Osteoblast (primary cell): Measurements from ENCODE around the gene UBE2D2. TPM values are rescaled to one million over a fixed set of nuclear protein-coding genes. Genes with fewer than 3 reads are reported as not detected.

ENCODE experiments used
- DNase-seq: peaks from one replicate; pipeline ENCODE4 v3.0.0; 2011; ENCODE audit warnings: low spot score, mixed read lengths; ENCODE audit not compliant: insufficient read length; ENCODE audit errors: missing footprints
- H2AFZ ChIP-seq: 2 replicates; pipeline ENCODE4 v1.6.0; 2011; ENCODE audit warnings: mild to moderate bottlenecking, low read length
- H3K27ac ChIP-seq: 2 replicates; pipeline ENCODE4 v1.5.1; 2011; ENCODE audit warnings: mild to moderate bottlenecking, low read depth, low read length, moderate library complexity
- H3K27me3 ChIP-seq: 2 replicates; pipeline ENCODE4 v1.6.0; 2012; ENCODE audit warnings: mild to moderate bottlenecking, control low read depth, inconsistent platforms, low read length, moderate library complexity; ENCODE audit not compliant: insufficient read depth
- H3K36me3 ChIP-seq: 2 replicates; pipeline ENCODE4 v1.5.1; 2011; ENCODE audit warnings: mild to moderate bottlenecking, low read length, control low read depth, moderate library complexity; ENCODE audit not compliant: insufficient read depth
- H3K4me1 ChIP-seq: 2 replicates; pipeline ENCODE4 v1.5.1; 2011; ENCODE audit warnings: mild to moderate bottlenecking, low read length, control low read depth, moderate library complexity; ENCODE audit not compliant: insufficient read depth
- H3K4me2 ChIP-seq: 2 replicates; pipeline ENCODE4 v1.6.0; 2011; ENCODE audit warnings: mild to moderate bottlenecking, low read length; ENCODE audit not compliant: insufficient read depth
- H3K4me3 ChIP-seq: fragments of 200-600 bp; sonication (generic); 3 replicates; pipeline ENCODE4 v1.5.1; 2012; ENCODE audit warnings: mild to moderate bottlenecking, low read length, inconsistent platforms; ENCODE audit not compliant: insufficient read depth
- H3K79me2 ChIP-seq: 2 replicates; pipeline ENCODE4 v1.6.0; 2012; ENCODE audit warnings: mild to moderate bottlenecking, low read length, control low read depth, inconsistent platforms; ENCODE audit not compliant: insufficient read depth
- H3K9me3 ChIP-seq: 2 replicates; pipeline ENCODE4 v1.5.1; 2011; ENCODE audit warnings: low read depth, low read length, control low read depth
- H4K20me1 ChIP-seq: 2 replicates; pipeline ENCODE4 v1.6.0; 2012; ENCODE audit warnings: mild to moderate bottlenecking, low read length, control low read depth; ENCODE audit not compliant: insufficient read depth
- total RNA-seq: library from RNA; depleted of rRNA; stranded (reverse); fragments of >200 nt; gene quantifications from 2 replicates; pipeline ENCODE4 v1.2.3, GENCODE V29; 2012
- TF ChIP-seq, protein P1 (sequence below): IDR thresholded peaks from 2 replicates; pipeline ENCODE4 v1.5.1; 2011; ENCODE audit warnings: mild to moderate bottlenecking, low read depth, low read length, moderate library complexity; ENCODE audit errors: extremely low read depth

Gene UBE2D2
- total RNA-seq, 1 donor: 52.8 TPM

DNA sequence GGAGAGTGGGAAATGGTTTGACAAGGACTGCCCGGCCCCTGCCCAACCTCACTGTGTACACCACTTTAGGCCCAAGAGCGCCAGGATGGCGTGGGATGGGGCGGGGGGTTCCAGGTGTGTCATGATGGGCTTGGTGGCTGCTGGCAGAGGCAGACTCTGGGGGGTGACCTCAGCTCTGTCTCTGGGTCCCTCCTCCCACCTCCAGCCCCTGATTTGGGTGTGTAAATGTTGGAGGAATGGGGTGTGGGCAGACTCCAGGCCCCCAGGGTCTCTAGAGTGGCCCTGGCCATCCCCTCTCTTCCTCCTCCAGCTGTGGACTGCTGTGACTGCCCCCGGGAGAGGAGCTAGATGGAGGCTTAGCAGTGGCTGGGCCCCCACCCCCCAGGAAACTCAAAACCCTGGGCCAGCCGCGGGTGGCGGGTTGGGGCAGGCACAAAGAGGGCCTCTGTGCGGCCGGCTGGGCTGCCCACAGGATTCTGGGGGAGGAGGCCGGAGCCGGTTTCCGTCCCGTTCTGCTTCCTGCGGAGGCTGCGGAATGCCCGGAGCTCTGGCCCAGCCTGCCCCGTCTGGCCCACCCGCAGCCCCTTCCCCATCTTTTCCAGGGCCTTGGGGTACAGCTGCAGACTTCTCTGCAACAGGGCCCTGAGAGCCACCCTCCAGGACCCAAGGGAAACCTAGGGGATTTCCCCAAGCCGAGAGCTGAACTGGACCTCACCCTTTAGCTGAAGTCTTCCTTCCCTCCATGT is 110.1 kb downstream of the UBE2D2 start:
- no peaks in the 10 kb centered on the region for H3K9me3 ChIP-seq
- H3K4me1 ChIP-seq: peaks cover 85% of the 10 kb centered on the region
- TF ChIP-seq, protein P1, sequence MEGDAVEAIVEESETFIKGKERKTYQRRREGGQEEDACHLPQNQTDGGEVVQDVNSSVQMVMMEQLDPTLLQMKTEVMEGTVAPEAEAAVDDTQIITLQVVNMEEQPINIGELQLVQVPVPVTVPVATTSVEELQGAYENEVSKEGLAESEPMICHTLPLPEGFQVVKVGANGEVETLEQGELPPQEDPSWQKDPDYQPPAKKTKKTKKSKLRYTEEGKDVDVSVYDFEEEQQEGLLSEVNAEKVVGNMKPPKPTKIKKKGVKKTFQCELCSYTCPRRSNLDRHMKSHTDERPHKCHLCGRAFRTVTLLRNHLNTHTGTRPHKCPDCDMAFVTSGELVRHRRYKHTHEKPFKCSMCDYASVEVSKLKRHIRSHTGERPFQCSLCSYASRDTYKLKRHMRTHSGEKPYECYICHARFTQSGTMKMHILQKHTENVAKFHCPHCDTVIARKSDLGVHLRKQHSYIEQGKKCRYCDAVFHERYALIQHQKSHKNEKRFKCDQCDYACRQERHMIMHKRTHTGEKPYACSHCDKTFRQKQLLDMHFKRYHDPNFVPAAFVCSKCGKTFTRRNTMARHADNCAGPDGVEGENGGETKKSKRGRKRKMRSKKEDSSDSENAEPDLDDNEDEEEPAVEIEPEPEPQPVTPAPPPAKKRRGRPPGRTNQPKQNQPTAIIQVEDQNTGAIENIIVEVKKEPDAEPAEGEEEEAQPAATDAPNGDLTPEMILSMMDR: no peak
- H3K4me2 ChIP-seq: peak overlapping the region; percentile 73
- H3K27ac ChIP-seq: peak overlapping the region; percentile 87
- H4K20me1 ChIP-seq: peaks cover 79% of the 10 kb centered on the region
- H3K79me2 ChIP-seq: peaks cover 96% of the 10 kb centered on the region
- no peaks in the 10 kb centered on the region for H3K27me3 ChIP-seq
- peak; percentile 98 for DNase-seq
- H2AFZ ChIP-seq: peak overlapping the region; percentile 22
- peaks cover 20% of the 10 kb centered on the region for H3K36me3 ChIP-seq
- H3K4me3 ChIP-seq: peak overlapping the region; percentile 47

DNA sequence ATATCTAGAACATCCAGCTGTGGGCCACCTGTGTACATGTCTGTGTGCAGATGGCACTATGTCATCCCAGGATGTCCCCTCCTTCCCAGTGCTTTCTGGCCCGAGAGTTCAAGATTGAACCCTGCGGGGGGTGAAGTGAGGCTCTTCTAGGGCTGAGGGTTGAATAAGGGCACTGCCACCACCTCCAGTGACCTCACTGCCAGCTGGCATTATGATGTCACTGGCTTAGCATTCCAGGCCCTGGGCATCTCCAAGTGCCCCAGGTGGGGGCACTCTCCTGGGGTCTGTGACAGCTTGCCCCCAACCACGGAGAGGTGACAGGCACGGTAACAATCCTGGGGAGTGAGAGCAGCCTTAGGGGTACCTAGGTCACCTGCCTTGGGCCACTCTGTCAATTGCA is 114.1 kb downstream of the UBE2D2 start:
- Histone ChIP-seq H3K9me3 (no peaks in the 10 kb centered on the region), H3K4me2 (no peak overlapping the region), H3K36me3 (peaks cover 32% of the 10 kb centered on the region), H4K20me1 (peaks cover 89% of the 10 kb centered on the region), H2AFZ (no peak overlapping the region), H3K4me3 (no peak overlapping the region), H3K4me1 (peaks cover 77% of the 10 kb centered on the region), H3K27ac (peak overlapping the region; percentile 31), H3K27me3 (no peaks in the 10 kb centered on the region), H3K79me2 (peaks cover 95% of the 10 kb centered on the region)
- no peak for DNase-seq
- TF ChIP-seq, protein P1: no peak

DNA sequence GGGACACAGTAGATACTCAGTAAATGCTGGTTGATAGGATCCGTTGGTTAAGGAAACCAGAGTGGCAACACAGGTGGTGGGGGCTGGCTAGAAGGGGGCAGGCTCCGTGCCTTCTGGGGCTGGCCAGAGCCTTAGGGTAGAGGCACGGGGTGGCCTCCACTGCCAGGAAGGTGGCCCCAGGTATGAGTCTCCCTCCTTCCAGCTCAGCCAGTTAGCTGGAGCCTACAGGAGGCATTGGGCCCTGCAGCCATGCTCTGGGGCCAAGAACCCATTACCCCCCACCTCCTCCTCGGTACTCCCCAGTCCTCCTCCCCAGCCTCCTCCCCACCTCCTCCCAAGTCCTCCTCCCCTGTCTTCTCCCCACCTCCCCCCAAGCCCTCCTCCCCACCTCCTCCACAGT is 114.7 kb downstream of the UBE2D2 start:
- TF ChIP-seq, protein P1: no peak
- no peak overlapping the region for H3K4me3 ChIP-seq
- H2AFZ ChIP-seq: no peak overlapping the region
- no peaks in the 10 kb centered on the region for H3K9me3 ChIP-seq
- DNase-seq: no peak
- H4K20me1 ChIP-seq: peaks cover 89% of the 10 kb centered on the region
- peaks cover 95% of the 10 kb centered on the region for H3K79me2 ChIP-seq
- H3K4me2 ChIP-seq: no peak overlapping the region
- peaks cover 32% of the 10 kb centered on the region for H3K36me3 ChIP-seq
- no peaks in the 10 kb centered on the region for H3K27me3 ChIP-seq
- H3K4me1 ChIP-seq: peaks cover 71% of the 10 kb centered on the region
- H3K27ac ChIP-seq: peak overlapping the region; percentile 3

DNA sequence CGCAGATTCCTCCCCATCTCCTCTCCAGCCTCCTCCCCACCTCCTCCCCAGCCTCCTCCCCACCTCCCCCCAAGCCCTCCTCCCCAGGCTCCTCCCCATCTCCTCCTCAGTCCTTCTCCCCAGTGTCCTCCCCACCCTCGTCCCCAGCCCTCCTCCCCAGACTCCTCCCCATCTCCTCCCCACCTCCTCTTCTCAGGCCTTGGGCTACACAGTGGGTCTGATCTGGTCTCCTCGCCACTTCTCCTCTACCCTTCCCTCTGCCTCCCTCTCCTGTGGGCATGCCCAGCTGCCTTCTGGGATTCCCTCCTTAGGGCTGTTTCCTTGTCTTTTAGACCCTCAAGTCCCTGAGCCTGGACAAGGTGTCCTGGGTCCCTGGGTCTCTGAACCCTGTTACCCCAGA is 115.3 kb downstream of the UBE2D2 start:
- TF ChIP-seq, protein P1: no peak
- Histone ChIP-seq H3K4me3 (no peak overlapping the region), H3K79me2 (peaks cover 95% of the 10 kb centered on the region), H3K27me3 (no peaks in the 10 kb centered on the region), H3K4me1 (peaks cover 65% of the 10 kb centered on the region), H3K36me3 (peaks cover 38% of the 10 kb centered on the region), H3K27ac (no peak overlapping the region), H3K9me3 (no peaks in the 10 kb centered on the region), H4K20me1 (peaks cover 88% of the 10 kb centered on the region), H2AFZ (no peak overlapping the region), H3K4me2 (no peak overlapping the region)
- DNase-seq: no peak
